ENCODE measurements around the gene LCMT1. TPM values are rescaled to one million over a fixed set of nuclear protein-coding genes. Genes with fewer than 3 reads are reported as not detected.
"Not testable (repeated sequence)": the region's sequence is repeated elsewhere in the genome, so short reads cannot be mapped to it uniquely, and the experiment has no call there.

Gene LCMT1
- total RNA-seq, 1 donor from 2014 or later: 27.7 TPM

- no peak for DNase-seq (ENCODE audit: low spot score)
These were observed 26.6 kb downstream of the LCMT1 start for GRCh38 chr16:25138130-25138529.

GRCh38 chr16:25140459-25140858 is 28.9 kb downstream of the LCMT1 start:
- no peak for DNase-seq (ENCODE audit: low spot score)

GRCh38 chr16:25141648-25142047 is 30.1 kb downstream of the LCMT1 start:
- no peak for DNase-seq (ENCODE audit: low spot score)

- no peak for DNase-seq (ENCODE audit: low spot score)
These were observed 32.4 kb downstream of the LCMT1 start for GRCh38 chr16:25143928-25144327.

- peak; percentile 60 for DNase-seq (ENCODE audit: low spot score)
These were observed 37.1 kb downstream of the LCMT1 start for GRCh38 chr16:25148568-25149215.

- DNase-seq (ENCODE audit: low spot score): no peak
These were observed 40.5 kb downstream of the LCMT1 start for GRCh38 chr16:25151996-25152395.

- DNase-seq (ENCODE audit: low spot score): no peak
These were observed 44.3 kb downstream of the LCMT1 start for GRCh38 chr16:25155553-25156460.

GRCh38 chr16:25157271-25157875 is 45.8 kb downstream of the LCMT1 start:
- no peak for DNase-seq (ENCODE audit: low spot score)

GRCh38 chr16:25158401-25158800 is 46.9 kb downstream of the LCMT1 start:
- no peak for DNase-seq (ENCODE audit: low spot score)

GRCh38 chr16:25161753-25162367 is 50.3 kb downstream of the LCMT1 start:
- DNase-seq (ENCODE audit: low spot score): no peak

GRCh38 chr16:25163683-25164082 is 52.1 kb downstream of the LCMT1 start:
- no peak for DNase-seq (ENCODE audit: low spot score)

- no peak for DNase-seq (ENCODE audit: low spot score)
These were observed 53.7 kb downstream of the LCMT1 start for GRCh38 chr16:25165284-25165683.

- not testable (repeated sequence) for DNase-seq (ENCODE audit: low spot score)
These were observed 56.4 kb downstream of the LCMT1 start for GRCh38 chr16:25167920-25168319.

- DNase-seq (ENCODE audit: low spot score): no peak
These were observed 59.8 kb downstream of the LCMT1 start for GRCh38 chr16:25171390-25171789.

GRCh38 chr16:25172831-25173230 is 61.3 kb downstream of the LCMT1 start:
- no peak for DNase-seq (ENCODE audit: low spot score)

- DNase-seq (ENCODE audit: low spot score): no peak
These were observed 62.7 kb downstream of the LCMT1 start for GRCh38 chr16:25174285-25174684.

GRCh38 chr16:25176136-25176535 is 64.6 kb downstream of the LCMT1 start:
- DNase-seq (ENCODE audit: low spot score): no peak

GRCh38 chr16:25177512-25177830 is 65.9 kb downstream of the LCMT1 start:
- no peak for DNase-seq (ENCODE audit: low spot score)

- DNase-seq (ENCODE audit: low spot score): no peak
These were observed 66.5 kb downstream of the LCMT1 start for GRCh38 chr16:25177831-25178688.

- not testable (repeated sequence) for DNase-seq (ENCODE audit: low spot score)
These were observed 69.7 kb downstream of the LCMT1 start for GRCh38 chr16:25181236-25181635.

GRCh38 chr16:25184771-25185170 is 73.2 kb downstream of the LCMT1 start:
- DNase-seq (ENCODE audit: low spot score): no peak

Data from mesenteric fat pad (tissue), 1 donor.